Parathyroid adenoma (tissue), 2 donors: Measurements from ENCODE around the gene CD7.

ENCODE experiments used
- H2AFZ ChIP-seq: fragments of 300-600 bp; sonication (generic); one replicate; pipeline ENCODE4 v1.7.0; 2017; ENCODE audit warnings: antibody characterized with exemption, mild to moderate bottlenecking
- H3K27ac ChIP-seq: fragments of 300-600 bp; sonication (generic); one replicate; pipeline ENCODE4 v1.7.0; 2017
- H3K27me3 ChIP-seq: fragments of 300-600 bp; sonication (generic); one replicate; pipeline ENCODE4 v1.7.0; 2017; ENCODE audit warnings: low read length; ENCODE audit not compliant: control insufficient read depth, insufficient read depth
- H3K36me3 ChIP-seq: fragments of 300-600 bp; sonication (generic); one replicate; pipeline ENCODE4 v1.7.0; 2017; ENCODE audit warnings: low read length; ENCODE audit not compliant: control insufficient read depth, insufficient read depth
- H3K4me1 ChIP-seq: fragments of 300-600 bp; sonication (generic); one replicate; pipeline ENCODE4 v1.7.0; 2017; ENCODE audit warnings: control low read depth
- H3K4me2 ChIP-seq: fragments of 300-600 bp; sonication (generic); one replicate; pipeline ENCODE4 v1.7.0; 2017; ENCODE audit warnings: low read length
- H3K4me3 ChIP-seq: fragments of 300-600 bp; sonication (generic); one replicate; pipeline ENCODE4 v1.7.0; 2017; ENCODE audit warnings: low read depth, low read length
- H3K79me2 ChIP-seq: fragments of 300-600 bp; sonication (generic); one replicate; pipeline ENCODE4 v1.7.0; 2017; ENCODE audit warnings: control low read depth
- H3K9ac ChIP-seq: fragments of 300-600 bp; sonication (generic); one replicate; pipeline ENCODE4 v1.7.0; 2017; ENCODE audit warnings: mild to moderate bottlenecking
- H3K9me3 ChIP-seq: fragments of 300-600 bp; sonication (generic); one replicate; pipeline ENCODE4 v1.7.0; 2017; ENCODE audit warnings: low read length; ENCODE audit not compliant: control insufficient read depth
- CTCF ChIP-seq: fragments of 300-600 bp; sonication (generic); IDR thresholded peaks from one replicate; pipeline ENCODE4 v1.7.0; 2017; ENCODE audit warnings: antibody characterized with exemption, mild to moderate bottlenecking
- donor health status: primary hyperparathyroidism.

Gene CD7

GRCh38 chr17:82272495-82273326 is 44.7 kb downstream of the CD7 start:
- Histone ChIP-seq H3K4me3 (peak overlapping the region; percentile 79), H3K79me2 (peaks cover 52% of the 10 kb centered on the region), H3K36me3 (no peaks in the 10 kb centered on the region), H3K27me3 (no peaks in the 10 kb centered on the region), H3K27ac (peak overlapping the region; percentile 98), H3K9ac (peak overlapping the region; percentile 98), H3K9me3 (no peaks in the 10 kb centered on the region), H3K4me1 (peaks cover 27% of the 10 kb centered on the region), H2AFZ (peak overlapping the region; percentile 100), H3K4me2 (peak overlapping the region; percentile 99)
- TF ChIP-seq CTCF: no peak

- H3K36me3 ChIP-seq: no peaks in the 10 kb centered on the region
- TF ChIP-seq CTCF: no peak
- peaks cover 35% of the 10 kb centered on the region for H3K4me1 ChIP-seq
- H3K27me3 ChIP-seq: no peaks in the 10 kb centered on the region
- no peak overlapping the region for H3K27ac ChIP-seq
- peak overlapping the region; percentile 22 for H3K4me2 ChIP-seq
- no peak overlapping the region for H3K9ac ChIP-seq
- H3K79me2 ChIP-seq: peaks cover 64% of the 10 kb centered on the region
- H2AFZ ChIP-seq: no peak overlapping the region
- H3K9me3 ChIP-seq: no peaks in the 10 kb centered on the region
- peak overlapping the region; percentile 22 for H3K4me3 ChIP-seq
These were observed 46.0 kb downstream of the CD7 start for GRCh38 chr17:82271401-82271800.

GRCh38 chr17:82270651-82271050 is 46.8 kb downstream of the CD7 start:
- Histone ChIP-seq H3K36me3 (no peaks in the 10 kb centered on the region), H3K4me1 (peaks cover 35% of the 10 kb centered on the region)

GRCh38 chr17:82269882-82270500 is 47.4 kb downstream of the CD7 start:
- H3K79me2 ChIP-seq: peaks cover 74% of the 10 kb centered on the region
- H3K4me3 ChIP-seq: no peak overlapping the region
- H3K27ac ChIP-seq: no peak overlapping the region
- H2AFZ ChIP-seq: no peak overlapping the region
- H3K9me3 ChIP-seq: no peaks in the 10 kb centered on the region
- no peaks in the 10 kb centered on the region for H3K36me3 ChIP-seq
- H3K9ac ChIP-seq: no peak overlapping the region
- TF ChIP-seq CTCF: no peak
- no peaks in the 10 kb centered on the region for H3K27me3 ChIP-seq
- H3K4me2 ChIP-seq: no peak overlapping the region
- H3K4me1 ChIP-seq: peaks cover 35% of the 10 kb centered on the region

More at GRCh38 chr17:82270651-82271050, 46.8 kb downstream of the CD7 start:
- no peak for TF ChIP-seq CTCF
- H3K27me3 ChIP-seq: no peaks in the 10 kb centered on the region
- H3K4me3 ChIP-seq: no peak overlapping the region
- peaks cover 70% of the 10 kb centered on the region for H3K79me2 ChIP-seq
- H3K4me2 ChIP-seq: no peak overlapping the region
- H3K9ac ChIP-seq: no peak overlapping the region
- H2AFZ ChIP-seq: no peak overlapping the region
- H3K27ac ChIP-seq: no peak overlapping the region
- no peaks in the 10 kb centered on the region for H3K9me3 ChIP-seq
